Measurements from ENCODE around the gene USP17L21. TPM values are rescaled to one million over a fixed set of nuclear protein-coding genes. Genes with fewer than 3 reads are reported as not detected.

Gene USP17L21
- total RNA-seq, 1 donor from 2014 or later = not detected

Other genes with a start within 250 kb of the USP17L21 start
- gene FAM90A26, start 92.5 kb upstream of the USP17L21 start, total RNA-seq = not detected in 2 replicates
- not detected in 2 replicates for gene USP17L10, start 52.2 kb upstream of the USP17L21 start, total RNA-seq
- gene USP17L11, start 47.5 kb upstream of the USP17L21 start, total RNA-seq = not detected in 2 replicates
- not detected in 2 replicates for gene USP17L12, start 42.7 kb upstream of the USP17L21 start, total RNA-seq
- gene USP17L13, start 38.0 kb upstream of the USP17L21 start, total RNA-seq = not detected in 2 replicates
- not detected in 2 replicates for gene USP17L15, start 28.5 kb upstream of the USP17L21 start, total RNA-seq
- not detected in 2 replicates for gene USP17L17, start 19.0 kb upstream of the USP17L21 start, total RNA-seq
- gene USP17L18, start 14.2 kb upstream of the USP17L21 start, total RNA-seq = not detected in 2 replicates
- gene USP17L19, start 9.5 kb upstream of the USP17L21 start, total RNA-seq = not detected in 2 replicates
- not detected in 2 replicates for gene USP17L20, start 4.7 kb upstream of the USP17L21 start, total RNA-seq
- gene USP17L22, start 4.7 kb downstream of the USP17L21 start, total RNA-seq = not detected in 2 replicates
- gene USP17L24, start 62.3 kb downstream of the USP17L21 start, total RNA-seq = not detected in 2 replicates
- gene USP17L25, start 67.0 kb downstream of the USP17L21 start, total RNA-seq = not detected in 2 replicates
- gene USP17L26, start 71.8 kb downstream of the USP17L21 start, total RNA-seq = not detected in 2 replicates
- gene USP17L5, start 76.5 kb downstream of the USP17L21 start, total RNA-seq = not detected in 2 replicates
- gene USP17L27, start 81.3 kb downstream of the USP17L21 start, total RNA-seq = not detected in 2 replicates
- gene USP17L28, start 86.0 kb downstream of the USP17L21 start, total RNA-seq = not detected in 2 replicates
- not detected in 2 replicates for gene USP17L29, start 90.8 kb downstream of the USP17L21 start, total RNA-seq
- not detected in 2 replicates for gene USP17L30, start 100.3 kb downstream of the USP17L21 start, total RNA-seq
- not detected in 2 replicates for gene DEFB131A, start 181.5 kb downstream of the USP17L21 start, total RNA-seq

Data from bronchial epithelial cell (primary cell).